ENCODE measurements around the gene PTH2R.
"Not testable (repeated sequence)": the region's sequence is repeated elsewhere in the genome, so short reads cannot be mapped to it uniquely, and the experiment has no call there.

Gene PTH2R

DNA sequence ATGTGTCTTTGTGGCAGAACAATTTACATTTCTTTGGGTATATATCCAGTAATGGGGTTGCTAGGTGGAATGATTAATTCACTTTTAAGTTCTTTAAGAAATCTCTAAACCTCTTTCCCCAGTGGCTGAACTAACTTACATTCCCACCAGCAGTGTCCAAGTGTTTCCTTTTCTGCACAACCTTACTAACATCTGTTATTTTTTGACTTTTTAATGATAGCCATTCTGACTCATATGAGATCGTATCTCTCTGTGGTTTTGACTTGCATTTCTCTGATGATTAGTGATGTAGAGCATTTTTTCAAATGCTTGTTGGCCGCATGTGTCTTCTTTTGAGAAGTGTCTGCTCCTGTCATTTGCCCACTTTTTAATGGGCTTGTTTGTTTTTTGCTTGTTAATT lies 43.1 kb upstream of the PTH2R start:
- no peak overlapping the region for H3K27ac ChIP-seq
- no peak for TF ChIP-seq CTCF (conservative IDR thresholded peaks at IDR 0.05)

GRCh38 chr2:208366215-208367127 lies 40.1 kb upstream of the PTH2R start:
- no peak for TF ChIP-seq CTCF (conservative IDR thresholded peaks at IDR 0.05)

GRCh38 chr2:208369091-208369490 lies 37.5 kb upstream of the PTH2R start:
- no peak overlapping the region for H3K27ac ChIP-seq
- TF ChIP-seq CTCF (conservative IDR thresholded peaks at IDR 0.05): no peak

More at GRCh38 chr2:208366215-208367127, 40.1 kb upstream of the PTH2R start:
- no peak overlapping the region for H3K27ac ChIP-seq

GRCh38 chr2:208370881-208371633 lies 35.5 kb upstream of the PTH2R start:
- H3K27ac ChIP-seq: no peak overlapping the region
- TF ChIP-seq CTCF (conservative IDR thresholded peaks at IDR 0.05): no peak

DNA sequence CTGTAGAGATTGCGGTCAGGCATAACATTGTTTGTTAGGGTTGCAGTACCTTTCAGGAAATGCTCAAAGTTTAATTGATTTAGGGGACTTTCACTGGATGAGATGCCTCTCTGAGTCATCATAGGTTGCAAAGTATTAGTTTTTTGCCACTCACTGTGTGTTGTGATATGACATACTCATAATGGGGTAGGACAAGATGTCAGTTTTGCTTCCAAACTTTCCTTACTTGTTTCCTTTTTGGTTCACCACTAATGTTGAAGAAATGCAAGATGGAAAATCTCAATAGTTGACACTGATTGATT lies 35.0 kb upstream of the PTH2R start:
- no peak for TF ChIP-seq CTCF (conservative IDR thresholded peaks at IDR 0.05)

GRCh38 chr2:208373460-208374089 lies 33.0 kb upstream of the PTH2R start:
- TF ChIP-seq CTCF (conservative IDR thresholded peaks at IDR 0.05): peak; percentile 87
- H3K27ac ChIP-seq: no peak overlapping the region

More for the DNA sequence above, 35.0 kb upstream of the PTH2R start:
- H3K27ac ChIP-seq: no peak overlapping the region

GRCh38 chr2:208375491-208376068 lies 31.0 kb upstream of the PTH2R start:
- TF ChIP-seq CTCF (conservative IDR thresholded peaks at IDR 0.05): no peak
- no peak overlapping the region for H3K27ac ChIP-seq

DNA sequence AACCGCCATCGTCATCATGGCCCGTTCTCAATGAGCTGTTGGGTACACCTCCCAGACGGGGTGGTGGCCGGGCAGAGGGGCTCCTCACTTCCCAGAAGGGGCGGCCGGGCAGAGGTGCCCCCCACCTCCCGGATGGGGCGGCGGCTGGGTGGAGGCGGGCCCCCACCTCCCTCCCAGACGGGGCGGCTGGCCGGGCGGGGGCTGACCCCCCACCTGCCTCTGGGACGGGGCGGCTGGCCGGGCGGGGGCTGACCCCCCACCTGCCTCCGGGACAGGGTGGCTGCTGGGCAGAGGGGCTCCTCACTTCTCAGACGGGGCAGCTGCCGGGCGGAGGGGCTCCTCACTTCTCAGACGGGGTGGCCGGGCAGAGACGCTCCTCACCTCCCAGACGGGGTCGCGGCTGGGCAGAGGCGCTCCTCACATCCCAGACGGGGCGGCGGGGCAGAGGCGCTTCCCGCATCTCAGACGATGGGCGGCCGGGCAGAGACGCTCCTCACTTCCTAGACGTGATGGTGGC lies 29.2 kb upstream of the PTH2R start:
- not testable (repeated sequence) for H3K27ac ChIP-seq
